HG03439 (cell line): ENCODE measurements around the gene ZNF320.
"Not testable (repeated sequence)": the region's sequence is repeated elsewhere in the genome, so short reads cannot be mapped to it uniquely, and the experiment has no call there.

Experiments used
- ATAC-seq: cut with Tn5 transposase; IDR thresholded peaks from one replicate; pipeline ENCODE4 v1.9.1; 2021; ENCODE audit warnings: mild to moderate bottlenecking, moderate library complexity; ENCODE audit not compliant: unreplicated experiment

ZNF320 gene

GRCh38 chr19:52897138-52897935 is at the start of gene ZNF320:
ZNF320 (minus strand) TSS chr19:52897635; CDS start chr19:52890255, 7,380 bp downstream.
- peak; percentile 95 for ATAC-seq

DNA sequence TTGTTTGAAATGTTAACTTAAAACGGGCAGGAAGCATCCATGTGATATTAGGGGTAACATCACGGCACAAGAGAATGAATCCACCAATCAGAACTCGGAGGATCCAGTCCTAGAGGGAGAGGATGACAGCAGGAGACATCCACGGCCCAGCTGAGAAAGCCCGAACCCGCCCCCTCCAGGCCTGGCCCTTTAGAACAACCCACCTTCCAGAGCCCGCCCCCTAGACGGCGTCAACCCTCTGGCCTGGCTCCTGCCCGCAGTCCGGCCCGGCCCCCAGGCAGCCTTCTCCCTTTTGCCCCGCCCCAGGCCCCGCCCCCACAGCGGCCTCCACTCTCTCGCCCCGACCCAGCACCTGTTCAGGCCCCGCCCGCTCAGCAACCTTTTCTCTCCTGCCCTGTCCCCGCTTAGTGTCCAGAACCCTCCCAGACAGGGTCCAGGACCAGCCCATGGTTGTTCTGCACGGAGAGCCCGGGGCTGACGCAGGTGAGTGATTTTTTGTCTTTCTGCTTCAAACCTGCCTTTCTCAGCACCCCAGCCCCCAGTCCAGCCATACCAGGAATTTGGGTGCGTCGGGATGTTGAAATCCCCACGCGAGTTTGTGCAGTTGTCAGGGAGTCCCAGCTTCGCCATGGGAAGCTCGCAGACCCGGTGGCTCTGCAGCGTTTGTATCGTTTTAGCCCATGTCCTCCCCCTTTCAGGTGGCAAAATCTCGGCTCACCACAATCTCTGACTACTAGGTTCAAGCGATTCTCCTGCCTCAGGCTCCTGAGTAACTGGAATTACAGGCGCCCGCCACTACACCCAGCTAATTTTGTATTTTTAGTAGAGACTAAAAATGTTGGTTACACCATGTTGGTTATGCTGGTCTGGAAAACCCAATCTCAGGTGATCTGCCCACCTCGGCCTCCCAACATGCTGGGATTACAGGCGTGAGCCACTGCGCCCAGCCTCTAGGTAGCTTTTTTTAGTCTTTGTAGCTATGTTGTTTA is 49.2 kb upstream of the ZNF320 start:
- no peak for ATAC-seq

DNA sequence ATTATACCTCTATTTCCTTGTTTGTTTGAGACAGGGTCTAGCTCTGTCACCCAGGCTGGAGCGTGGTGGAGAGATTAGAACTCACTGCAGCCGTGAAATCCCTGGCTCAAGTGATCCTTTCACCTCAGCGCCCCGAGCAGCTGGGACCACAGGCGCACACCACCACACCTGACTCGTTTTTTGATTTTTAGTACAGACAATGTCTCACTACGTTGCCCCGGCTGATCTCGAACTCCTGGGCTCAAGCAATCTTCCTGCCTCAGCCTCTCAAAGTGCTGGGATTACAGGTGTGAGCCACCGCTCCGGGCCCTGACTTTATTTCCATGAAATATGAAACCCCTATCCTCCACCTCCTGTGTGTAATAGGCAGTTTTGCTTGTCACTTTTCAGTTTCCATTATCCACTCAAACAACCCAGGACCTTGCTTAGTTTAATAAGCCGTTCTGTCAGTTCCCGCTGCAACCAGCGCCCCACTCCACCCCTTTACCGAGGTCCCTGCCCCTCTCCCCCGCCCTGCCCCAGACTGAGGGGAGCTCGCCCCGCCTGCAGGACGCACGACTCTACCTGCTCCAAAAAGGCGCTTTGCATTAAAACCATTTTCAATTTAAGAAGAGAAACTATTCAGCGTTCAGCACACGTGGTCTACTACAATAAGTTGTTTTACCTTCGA is 48.4 kb upstream of the ZNF320 start:
- no peak for ATAC-seq

- ATAC-seq, result not testable (repeated sequence)
These were observed 47.5 kb upstream of the ZNF320 start for GRCh38 chr19:52944703-52945493.

DNA sequence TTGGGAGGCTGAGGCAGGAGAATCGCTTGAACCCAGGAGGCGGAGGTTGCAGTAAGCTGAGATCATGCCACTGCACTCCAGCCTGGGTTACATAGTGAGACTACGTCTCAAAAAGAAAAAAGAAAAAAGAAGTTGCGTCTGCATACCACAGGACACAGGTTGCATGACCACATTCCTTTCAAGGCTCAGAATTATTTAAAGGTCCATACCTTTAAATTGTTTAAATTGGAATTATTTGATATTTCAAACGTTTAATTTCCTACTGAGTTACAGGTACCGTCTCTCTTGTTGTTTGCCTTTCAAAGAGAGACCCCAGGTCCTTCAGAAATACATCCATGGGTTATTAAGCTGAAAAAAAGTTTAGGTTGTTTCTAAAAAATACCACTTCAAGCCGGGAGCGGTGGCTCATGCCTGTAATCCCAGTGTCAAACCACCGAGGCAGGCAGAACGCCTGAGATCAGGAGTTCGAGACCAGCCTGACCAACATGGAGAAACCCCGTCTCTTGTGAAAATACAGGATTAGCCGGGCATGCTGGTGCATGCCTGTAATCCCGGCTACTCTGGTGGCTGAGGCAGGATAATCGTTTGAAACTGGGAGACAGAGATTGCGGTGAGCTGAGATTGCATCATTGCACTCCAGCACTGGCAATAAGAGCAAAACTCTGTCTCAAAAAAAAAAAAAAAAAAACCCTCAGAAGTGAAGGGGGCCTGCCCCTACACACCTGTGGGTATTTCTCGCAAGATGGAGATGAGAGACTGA is 46.6 kb upstream of the ZNF320 start:
- no peak for ATAC-seq

GRCh38 chr19:52943134-52943883 is 45.9 kb upstream of the ZNF320 start:
- ATAC-seq, result no peak

DNA sequence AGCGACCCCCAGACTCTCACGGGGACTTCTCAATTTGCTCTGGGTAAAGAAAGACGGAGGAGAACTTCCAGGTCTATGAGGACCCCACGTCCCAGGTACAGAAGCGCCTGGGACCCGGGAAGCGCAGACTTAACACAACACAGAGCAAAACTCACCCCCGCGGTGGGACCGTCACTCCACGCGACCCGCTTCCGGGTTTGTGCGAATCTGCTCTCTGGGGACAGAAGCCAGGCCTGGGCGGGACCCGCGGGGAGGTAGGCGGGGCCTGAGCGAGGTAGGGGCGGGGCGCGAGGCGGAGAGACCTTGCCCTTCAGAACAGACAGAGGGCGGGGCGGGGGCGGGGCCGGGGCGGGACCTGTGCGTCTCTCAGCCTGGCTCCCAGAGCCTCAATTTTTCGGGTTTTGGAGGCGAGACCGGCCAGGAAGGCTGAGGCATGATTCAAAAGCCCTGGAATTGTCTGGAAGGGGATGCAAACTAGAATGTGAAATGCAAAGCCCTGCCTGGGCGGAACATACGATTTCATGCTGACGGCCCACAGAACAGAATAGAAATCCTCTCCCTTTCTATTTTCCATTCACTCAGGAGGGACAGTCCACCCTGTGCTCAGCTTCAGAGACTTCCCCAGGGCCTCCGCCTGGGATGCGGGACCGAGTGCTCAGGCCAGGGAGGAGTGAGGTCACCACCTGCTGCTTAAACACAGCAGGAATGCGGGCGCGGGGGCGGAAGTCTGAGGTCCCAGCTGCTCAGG is 45.1 kb upstream of the ZNF320 start:
- ATAC-seq, result peak; percentile 93

GRCh38 chr19:52941941-52942385 is 44.5 kb upstream of the ZNF320 start:
- peak; percentile 12 for ATAC-seq

DNA sequence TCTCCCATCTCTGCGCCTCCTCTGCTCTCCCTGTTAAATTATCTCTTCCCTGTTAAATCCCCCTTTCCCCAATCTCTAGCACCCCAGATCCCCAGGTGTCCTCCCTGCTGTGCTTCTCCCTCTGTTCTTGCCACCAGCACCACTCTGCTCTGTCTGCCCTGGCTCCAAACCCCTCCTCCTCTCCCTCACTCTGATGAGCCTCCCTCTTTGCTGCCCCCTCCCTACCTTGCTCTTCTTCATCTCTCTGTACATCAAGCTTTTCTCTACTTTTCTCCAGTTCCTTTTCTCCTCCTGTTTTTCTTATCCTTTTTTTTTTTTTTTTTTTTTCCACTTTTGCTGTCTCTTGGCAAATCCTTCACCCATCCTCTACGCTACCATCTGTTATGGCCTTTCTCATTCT is 44.1 kb upstream of the ZNF320 start:
- ATAC-seq, result not testable (repeated sequence)

DNA sequence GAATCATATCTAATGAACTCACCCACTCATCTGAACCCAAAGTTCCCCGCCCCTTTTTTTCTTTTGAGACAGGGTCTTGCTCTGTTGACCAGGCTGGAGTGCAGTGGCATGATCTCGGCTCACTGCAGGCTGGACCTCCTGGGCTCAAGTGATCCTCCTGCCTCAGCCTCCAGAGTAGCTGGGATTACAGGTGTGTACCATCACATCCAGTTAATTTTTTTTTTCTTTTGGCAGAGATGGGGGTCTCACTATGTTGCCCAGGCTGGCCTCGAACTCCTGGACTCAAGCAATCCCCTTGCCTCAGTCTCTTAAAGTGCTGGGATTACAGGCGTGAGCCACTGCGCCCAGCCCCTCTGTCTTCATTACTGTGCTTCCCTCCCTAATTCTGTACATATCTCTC is 43.5 kb upstream of the ZNF320 start:
- not testable (repeated sequence) for ATAC-seq

GRCh38 chr19:52938761-52939160 is 41.3 kb upstream of the ZNF320 start:
- ATAC-seq, result no peak

DNA sequence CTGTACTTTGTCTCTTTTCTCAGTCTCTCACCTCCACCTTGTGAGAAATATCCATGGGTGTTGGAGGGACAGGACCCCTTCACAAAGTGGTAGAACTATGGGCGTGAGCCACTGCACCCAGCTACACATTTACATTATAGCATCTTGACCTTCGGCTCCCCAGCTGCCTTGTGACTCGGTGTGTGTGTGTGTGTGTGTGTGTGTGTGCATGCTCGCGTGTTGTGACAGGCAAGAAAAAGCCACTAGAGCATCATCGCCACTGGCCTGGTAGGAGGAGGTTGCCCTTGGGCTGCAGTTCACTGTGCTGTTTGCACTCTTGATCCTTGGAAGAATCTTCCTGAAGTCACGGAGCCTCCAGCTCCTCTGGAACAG is 39.5 kb upstream of the ZNF320 start:
- no peak for ATAC-seq

GRCh38 chr19:52936151-52936953 is 38.9 kb upstream of the ZNF320 start:
- ATAC-seq, result no peak

GRCh38 chr19:52935434-52935833 is 38.0 kb upstream of the ZNF320 start:
- ATAC-seq, result no peak

- not testable (repeated sequence) for ATAC-seq
These were observed 27.2 kb upstream of the ZNF320 start for GRCh38 chr19:52924641-52925040.

DNA sequence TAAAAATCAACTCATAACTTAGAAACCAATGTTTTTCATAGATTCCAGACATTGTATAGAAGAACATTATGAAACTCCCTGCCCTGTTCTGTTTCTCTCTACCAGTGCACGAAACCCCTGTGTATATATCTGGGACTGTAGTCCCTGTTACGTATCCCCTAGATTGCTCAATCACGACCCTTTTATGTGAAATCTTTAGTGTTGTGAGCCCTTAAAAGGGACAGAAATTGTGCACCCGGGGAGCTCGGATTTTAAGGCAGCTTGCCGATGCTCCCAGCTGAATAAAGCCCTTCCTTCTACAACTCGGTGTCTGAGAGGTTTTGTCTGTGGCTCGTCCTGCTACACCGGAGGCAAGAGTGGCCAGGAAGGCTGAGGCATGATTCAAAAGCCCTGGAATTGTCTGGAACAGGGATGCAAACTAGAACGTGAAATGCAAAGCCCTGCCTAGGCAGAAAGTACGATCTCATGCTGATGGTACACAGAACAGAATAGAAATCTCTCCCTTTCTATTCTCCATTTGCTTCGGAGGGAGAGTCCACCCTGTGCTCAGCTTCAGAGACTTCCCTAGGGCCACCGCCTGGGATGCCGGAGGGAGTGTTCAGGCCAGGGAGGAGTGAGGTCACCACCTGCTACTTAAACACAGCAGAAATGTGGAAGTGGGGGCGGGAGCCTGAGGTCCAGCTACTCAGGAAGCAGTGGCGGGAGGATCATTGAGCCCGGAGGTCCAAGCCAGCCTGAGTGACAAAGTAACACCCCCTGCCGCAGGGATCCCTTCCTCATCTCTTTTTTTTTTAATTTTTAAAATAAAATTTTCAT is 26.6 kb upstream of the ZNF320 start:
- no peak for ATAC-seq
